SU-DHL-6 (cell line): ENCODE results near the gene C13orf46.
"Not testable (repeated sequence)": the region's sequence is repeated elsewhere in the genome, so short reads cannot be mapped to it uniquely, and the experiment has no call there.

Experiments used
- H2AFZ ChIP-seq: fragments of 200-600 bp; sonication (generic); 2 replicates; pipeline ENCODE4 v1.6.1; 2014; ENCODE audit warnings: low read depth, mild to moderate bottlenecking, moderate library complexity, mixed read lengths, antibody characterized with exemption, low read length; ENCODE audit not compliant: severe bottlenecking
- H3F3A ChIP-seq: fragments of 200-600 bp; shearing (Covaris generic); 2 replicates; pipeline ENCODE4 v1.6.0; 2016; ENCODE audit warnings: antibody characterized with exemption, mild to moderate bottlenecking; ENCODE audit not compliant: insufficient read depth
- H3K27ac ChIP-seq: fragments of 200-600 bp; sonication (generic); 2 replicates; pipeline ENCODE4 v1.5.1; 2016; ENCODE audit warnings: low read depth, mild to moderate bottlenecking, low read length, moderate library complexity, mixed read lengths
- H3K27me3 ChIP-seq: fragments of 200-600 bp; sonication (generic), shearing (Covaris generic); 2 replicates; pipeline ENCODE4 v1.6.0; 2014; ENCODE audit warnings: mild to moderate bottlenecking, low read length
- H3K36me3 ChIP-seq: fragments of 200-600 bp; sonication (generic); 2 replicates; pipeline ENCODE4 v1.6.1; 2014; ENCODE audit warnings: mild to moderate bottlenecking, low read length, mixed read lengths
- H3K4me2 ChIP-seq: fragments of 300-600, 200-600 bp; shearing (Covaris generic), sonication (generic); 2 replicates; pipeline ENCODE4 v1.6.0; 2014; ENCODE audit warnings: low read length, low read depth, mild to moderate bottlenecking; ENCODE audit not compliant: poor library complexity, severe bottlenecking
- H3K4me3 ChIP-seq: fragments of 200-600 bp; sonication (generic); 2 replicates; pipeline ENCODE4 v1.5.1; 2014; ENCODE audit warnings: antibody characterized with exemption, low read length, mild to moderate bottlenecking, mixed read lengths; ENCODE audit not compliant: insufficient read depth, poor library complexity, severe bottlenecking
- H3K79me2 ChIP-seq: fragments of 200-600 bp; sonication (generic); 2 replicates; pipeline ENCODE4 v1.6.1; 2014; ENCODE audit warnings: mild to moderate bottlenecking, low read length, moderate library complexity; ENCODE audit not compliant: insufficient read depth
- H3K9ac ChIP-seq: fragments of 200-600 bp; sonication (generic); 2 replicates; pipeline ENCODE4 v1.7.0; 2014; ENCODE audit warnings: mild to moderate bottlenecking, low read length
- H3K9me2 ChIP-seq: fragments of 200-600 bp; sonication (generic); replicated peaks from 2 replicates; pipeline ENCODE4 v1.6.1; 2014; ENCODE audit warnings: low read length; ENCODE audit not compliant: insufficient read depth
- H3K9me3 ChIP-seq: fragments of 200-600 bp; sonication (generic); 2 replicates; pipeline ENCODE4 v1.6.1; 2014; ENCODE audit warnings: low read length, mixed read lengths; ENCODE audit not compliant: insufficient read depth
- H4K20me1 ChIP-seq: fragments of 200-600 bp; sonication (generic); 2 replicates; pipeline ENCODE4 v1.6.1; 2014; ENCODE audit warnings: low read depth, mild to moderate bottlenecking, antibody characterized with exemption, low read length, moderate library complexity, mixed read lengths
- EZH2phosphoT487 ChIP-seq: fragments of 200-600 bp; sonication (generic), shearing (Covaris generic); conservative IDR thresholded peaks from 2 replicates; pipeline ENCODE4 v1.6.1; 2018; ENCODE audit warnings: mild to moderate bottlenecking, antibody characterized with exemption, low read length, moderate library complexity, mixed read lengths
- TF ChIP-seq, protein P1 (sequence below): fragments of 200-600 bp; sonication (generic); IDR thresholded peaks from one replicate; pipeline ENCODE4 v1.5.1; 2017; ENCODE audit warnings: antibody characterized with exemption, mild to moderate bottlenecking, low read length, moderate library complexity; ENCODE audit not compliant: insufficient read depth, poor library complexity, severe bottlenecking

The C13orf46 gene

DNA sequence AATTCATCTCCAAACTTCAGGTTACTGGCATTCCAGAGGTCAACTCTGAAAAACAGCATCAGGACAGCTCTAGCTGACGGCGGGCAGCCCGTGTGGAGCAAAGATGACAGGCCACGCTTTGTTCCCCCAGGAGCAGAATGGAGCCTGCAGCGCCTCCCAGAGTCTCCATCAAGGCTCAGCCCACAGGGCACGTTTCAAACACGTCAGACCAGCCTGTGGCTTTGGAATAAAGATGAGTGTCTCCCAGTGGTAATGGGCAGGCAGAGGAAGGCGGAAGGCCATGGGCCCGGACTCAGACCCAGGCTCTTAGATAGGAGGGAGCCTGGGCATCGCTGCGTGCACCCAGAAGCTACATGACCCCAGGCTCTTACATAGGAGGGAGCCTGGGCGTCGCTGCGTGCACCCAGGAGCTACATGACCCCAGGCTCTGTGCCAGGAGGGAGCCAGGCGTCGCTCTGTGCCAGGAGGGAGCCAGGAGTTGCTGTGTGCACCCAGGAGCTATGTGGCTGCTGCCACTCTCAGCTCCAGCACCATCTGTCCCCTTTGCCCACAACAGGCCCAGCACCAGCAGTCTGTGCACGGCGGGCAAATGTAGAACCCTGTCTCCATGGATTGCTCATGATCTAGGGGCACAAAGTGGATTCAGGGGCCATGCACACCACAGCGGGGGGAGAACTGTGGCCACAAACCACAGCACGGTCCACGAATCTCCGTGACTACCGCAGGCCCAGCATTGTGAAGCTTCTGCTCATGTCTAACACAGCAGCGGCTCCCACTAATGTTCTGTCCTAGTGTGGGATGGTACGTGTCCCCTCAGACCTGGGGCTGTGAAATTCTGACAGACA lies 47.8 kb upstream of the C13orf46 start:
- H2AFZ ChIP-seq = no peak overlapping the region
- no peak for TF ChIP-seq EZH2phosphoT487
- TF ChIP-seq, protein P1, sequence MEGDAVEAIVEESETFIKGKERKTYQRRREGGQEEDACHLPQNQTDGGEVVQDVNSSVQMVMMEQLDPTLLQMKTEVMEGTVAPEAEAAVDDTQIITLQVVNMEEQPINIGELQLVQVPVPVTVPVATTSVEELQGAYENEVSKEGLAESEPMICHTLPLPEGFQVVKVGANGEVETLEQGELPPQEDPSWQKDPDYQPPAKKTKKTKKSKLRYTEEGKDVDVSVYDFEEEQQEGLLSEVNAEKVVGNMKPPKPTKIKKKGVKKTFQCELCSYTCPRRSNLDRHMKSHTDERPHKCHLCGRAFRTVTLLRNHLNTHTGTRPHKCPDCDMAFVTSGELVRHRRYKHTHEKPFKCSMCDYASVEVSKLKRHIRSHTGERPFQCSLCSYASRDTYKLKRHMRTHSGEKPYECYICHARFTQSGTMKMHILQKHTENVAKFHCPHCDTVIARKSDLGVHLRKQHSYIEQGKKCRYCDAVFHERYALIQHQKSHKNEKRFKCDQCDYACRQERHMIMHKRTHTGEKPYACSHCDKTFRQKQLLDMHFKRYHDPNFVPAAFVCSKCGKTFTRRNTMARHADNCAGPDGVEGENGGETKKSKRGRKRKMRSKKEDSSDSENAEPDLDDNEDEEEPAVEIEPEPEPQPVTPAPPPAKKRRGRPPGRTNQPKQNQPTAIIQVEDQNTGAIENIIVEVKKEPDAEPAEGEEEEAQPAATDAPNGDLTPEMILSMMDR = no peak
- H3K27ac ChIP-seq = no peak overlapping the region
- H4K20me1 ChIP-seq = no peaks in the 10 kb centered on the region
- H3K4me2 ChIP-seq = no peak overlapping the region
- no peaks in the 10 kb centered on the region for H3K79me2 ChIP-seq
- no peaks in the 10 kb centered on the region for H3K9me3 ChIP-seq
- no peaks in the 10 kb centered on the region for H3K9me2 ChIP-seq
- H3K27me3 ChIP-seq = no peaks in the 10 kb centered on the region
- no peak overlapping the region for H3K4me3 ChIP-seq
- no peak overlapping the region for H3K9ac ChIP-seq
- no peaks in the 10 kb centered on the region for H3K36me3 ChIP-seq
- H3F3A ChIP-seq = peaks cover 10% of the 10 kb centered on the region; the same call in 1 of the 2 replicates

DNA sequence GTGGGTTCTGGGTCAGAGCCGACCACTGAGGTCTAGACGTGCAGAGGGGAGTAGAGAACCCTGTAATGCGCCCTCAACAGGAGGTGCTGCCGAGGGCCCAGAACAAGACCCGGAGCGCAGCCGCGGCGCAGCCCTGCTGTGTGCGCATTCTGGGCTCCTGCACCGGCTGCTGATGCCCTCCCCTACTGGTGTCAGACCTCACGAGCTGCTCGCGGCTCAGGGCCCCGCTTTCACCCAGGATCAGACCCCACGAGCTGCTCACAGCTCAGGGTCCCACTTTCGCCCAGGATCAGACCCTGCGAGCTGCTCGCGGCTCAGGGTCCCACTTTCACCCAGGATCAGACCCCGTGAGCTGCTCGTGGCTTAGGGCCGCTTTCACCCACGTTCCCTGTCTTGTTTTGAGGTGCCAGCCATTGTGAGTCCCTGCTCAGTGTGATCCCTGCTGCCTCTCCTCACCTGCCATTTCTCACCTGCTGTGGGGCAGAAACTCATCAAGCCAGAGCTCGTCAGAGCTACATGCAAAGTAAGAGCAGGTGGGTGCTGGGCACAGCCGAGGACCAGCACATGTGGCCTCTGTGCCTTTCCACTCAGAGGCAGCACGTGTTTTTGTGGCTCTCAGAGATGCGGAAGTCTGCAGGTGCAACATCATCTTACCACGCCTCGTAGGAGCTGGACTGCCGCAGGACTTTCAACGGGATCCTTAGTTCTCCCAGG lies 47.0 kb upstream of the C13orf46 start:
- H3K9ac ChIP-seq = no peak overlapping the region
- no peak overlapping the region for H3K27ac ChIP-seq
- H3K36me3 ChIP-seq = no peaks in the 10 kb centered on the region
- H3K9me2 ChIP-seq = no peaks in the 10 kb centered on the region
- H3K4me2 ChIP-seq = no peak overlapping the region
- no peaks in the 10 kb centered on the region for H3K79me2 ChIP-seq
- peaks cover 9% of the 10 kb centered on the region; the same call in 1 of the 2 replicates for H3F3A ChIP-seq
- no peaks in the 10 kb centered on the region for H4K20me1 ChIP-seq
- no peak overlapping the region for H3K4me3 ChIP-seq
- H2AFZ ChIP-seq = no peak overlapping the region
- H3K27me3 ChIP-seq = no peaks in the 10 kb centered on the region
- H3K9me3 ChIP-seq = no peaks in the 10 kb centered on the region
- TF ChIP-seq EZH2phosphoT487 = no peak
- TF ChIP-seq, protein P1 = no peak

DNA sequence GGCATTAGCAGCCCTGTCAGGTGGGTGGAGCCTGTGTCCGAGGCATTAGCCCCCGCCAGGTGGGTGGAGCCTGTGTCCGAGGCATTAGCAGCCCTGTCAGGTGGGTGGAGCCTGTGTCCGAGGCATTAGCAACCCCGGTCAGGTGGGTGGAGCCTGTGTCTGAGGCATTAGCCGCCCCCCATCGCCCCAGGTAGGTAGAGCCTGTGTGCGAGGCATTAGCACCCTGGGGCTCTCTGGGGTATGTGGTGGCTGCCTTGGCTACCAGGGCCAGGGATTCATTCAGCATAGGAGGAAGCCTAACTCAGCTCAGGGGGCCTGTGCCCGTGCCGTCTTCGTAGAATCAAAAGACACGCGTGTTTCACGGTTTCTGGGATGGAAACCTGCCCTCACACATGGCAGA lies 46.3 kb upstream of the C13orf46 start:
- H3K9me2 ChIP-seq, H3K9ac ChIP-seq, H3K4me2 ChIP-seq, H3K36me3 ChIP-seq, H3K79me2 ChIP-seq, H3K27me3 ChIP-seq, H3K9me3 ChIP-seq, H3K27ac ChIP-seq, H3F3A ChIP-seq, H4K20me1 ChIP-seq, H2AFZ ChIP-seq, H3K4me3 ChIP-seq: not testable (repeated sequence)

DNA sequence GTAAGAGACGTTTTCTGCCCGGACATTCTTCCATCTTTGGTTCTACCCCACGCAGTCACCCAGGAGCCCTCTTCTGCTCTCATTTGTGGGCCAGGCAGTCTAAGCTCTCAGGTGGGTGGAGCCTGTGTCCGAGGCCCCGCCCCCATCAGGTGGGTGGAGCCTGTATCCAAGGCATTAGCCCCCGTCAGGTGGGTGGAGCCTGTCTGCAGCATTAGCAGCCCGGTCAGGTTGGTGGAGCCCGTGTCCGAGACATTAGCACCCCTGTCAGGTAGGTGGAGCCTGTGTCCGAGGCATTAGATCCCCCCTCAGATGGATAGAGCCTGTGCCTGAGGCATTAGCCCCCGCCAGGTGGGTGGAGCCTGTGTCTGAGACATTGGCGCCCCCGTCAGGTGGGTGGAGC lies 45.5 kb upstream of the C13orf46 start:
- no peaks in the 10 kb centered on the region for H3F3A ChIP-seq
- H3K9ac ChIP-seq = no peak overlapping the region
- H3K27me3 ChIP-seq = no peaks in the 10 kb centered on the region
- H3K36me3 ChIP-seq = no peaks in the 10 kb centered on the region
- H3K27ac ChIP-seq = no peak overlapping the region
- no peaks in the 10 kb centered on the region for H3K9me3 ChIP-seq
- no peaks in the 10 kb centered on the region for H3K79me2 ChIP-seq
- TF ChIP-seq, protein P1 = no peak
- no peak for TF ChIP-seq EZH2phosphoT487
- no peak overlapping the region for H3K4me3 ChIP-seq
- H3K4me2 ChIP-seq = no peak overlapping the region
- no peak overlapping the region for H2AFZ ChIP-seq
- H4K20me1 ChIP-seq = no peaks in the 10 kb centered on the region
- H3K9me2 ChIP-seq = no peaks in the 10 kb centered on the region
